CD4-positive, alpha-beta T cell treated with Interferon alpha-2 for 1 hour (primary cell): ENCODE data around the gene MRGPRD.

Experiments used
- DNase-seq, 2 donors: peaks; one replicate each; pipeline ENCODE4 v3.0.0-alpha.2; 2020 to 2022

MRGPRD gene, protein sequence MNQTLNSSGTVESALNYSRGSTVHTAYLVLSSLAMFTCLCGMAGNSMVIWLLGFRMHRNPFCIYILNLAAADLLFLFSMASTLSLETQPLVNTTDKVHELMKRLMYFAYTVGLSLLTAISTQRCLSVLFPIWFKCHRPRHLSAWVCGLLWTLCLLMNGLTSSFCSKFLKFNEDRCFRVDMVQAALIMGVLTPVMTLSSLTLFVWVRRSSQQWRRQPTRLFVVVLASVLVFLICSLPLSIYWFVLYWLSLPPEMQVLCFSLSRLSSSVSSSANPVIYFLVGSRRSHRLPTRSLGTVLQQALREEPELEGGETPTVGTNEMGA

DNA sequence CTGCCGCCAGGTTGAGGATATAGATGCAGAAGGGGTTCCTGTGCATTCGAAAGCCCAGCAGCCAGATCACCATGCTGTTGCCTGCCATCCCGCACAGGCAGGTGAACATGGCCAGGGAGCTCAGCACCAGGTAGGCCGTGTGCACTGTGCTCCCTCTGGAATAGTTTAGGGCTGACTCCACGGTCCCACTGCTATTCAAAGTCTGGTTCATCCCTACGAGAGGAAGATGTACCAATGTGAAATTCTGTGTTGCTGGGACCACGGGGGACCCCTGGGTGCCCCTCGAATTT lies at the start of gene MRGPRD:
TSS of gene MRGPRD (minus strand) at position 211 of the 290 bp plus-strand sequence. CDS start at position 211, 0 bp downstream.
- DNase-seq = no peak

GRCh38 chr11:69030301-69030700 lies 49.5 kb upstream of the MRGPRD start:
- no peak for DNase-seq

DNA sequence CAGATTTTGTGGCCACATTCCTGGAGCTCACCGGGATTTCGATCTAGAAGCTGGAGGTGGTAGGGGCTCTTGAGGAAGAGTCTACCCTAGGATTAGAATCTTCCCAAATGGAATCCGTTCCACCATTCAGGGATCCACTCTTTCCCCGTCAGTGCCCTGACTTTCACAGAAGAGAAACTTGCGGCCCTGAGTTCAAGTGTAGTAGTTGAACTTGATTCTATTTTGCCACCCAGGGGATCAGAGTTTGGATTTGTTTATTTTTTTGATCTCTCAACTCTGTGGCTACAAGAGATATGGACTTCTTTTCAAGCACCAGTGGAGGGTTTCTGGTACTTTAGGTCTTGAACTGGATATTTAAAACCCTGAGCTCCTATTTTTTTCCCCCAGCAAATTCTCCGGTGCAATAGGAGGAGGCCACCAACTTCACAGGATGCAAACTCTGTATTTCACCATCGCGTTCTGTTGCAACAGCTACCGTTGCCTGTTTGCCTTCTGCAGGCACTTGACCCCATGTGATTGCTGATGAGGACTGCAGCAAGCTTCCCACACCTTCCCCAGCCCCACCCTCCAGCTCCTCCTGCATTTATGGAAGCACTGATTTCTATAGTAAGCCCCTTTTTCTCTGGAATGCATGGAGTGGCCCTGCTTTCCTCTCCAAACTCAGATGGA lies 47.1 kb upstream of the MRGPRD start:
- no peak for DNase-seq

- DNase-seq = no peak
These were observed 43.7 kb upstream of the MRGPRD start for GRCh38 chr11:69024509-69024908.

DNA sequence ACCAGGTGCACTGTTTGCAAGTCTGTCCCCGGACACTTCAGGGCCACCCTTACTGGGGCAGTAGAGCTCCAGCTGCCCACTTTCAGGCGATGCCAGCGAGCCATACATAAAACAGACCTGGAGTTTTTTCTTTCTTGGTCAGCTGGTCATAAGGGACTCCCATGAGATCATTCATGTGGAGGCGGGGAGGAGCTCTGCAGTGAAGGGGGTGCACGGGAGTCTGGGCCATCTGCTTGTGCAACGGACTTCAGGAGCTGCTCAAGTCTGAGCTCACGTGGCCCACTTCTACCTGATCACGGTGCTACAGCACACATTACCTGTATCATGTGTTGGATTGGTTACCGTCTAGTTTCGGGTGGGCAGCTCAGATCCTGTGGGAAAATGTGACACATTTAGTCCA lies 41.5 kb upstream of the MRGPRD start:
- DNase-seq = no peak

GRCh38 chr11:69018924-69019323 lies 38.1 kb upstream of the MRGPRD start:
- no peak for DNase-seq

GRCh38 chr11:69017951-69018350 lies 37.2 kb upstream of the MRGPRD start:
- DNase-seq = no peak

DNA sequence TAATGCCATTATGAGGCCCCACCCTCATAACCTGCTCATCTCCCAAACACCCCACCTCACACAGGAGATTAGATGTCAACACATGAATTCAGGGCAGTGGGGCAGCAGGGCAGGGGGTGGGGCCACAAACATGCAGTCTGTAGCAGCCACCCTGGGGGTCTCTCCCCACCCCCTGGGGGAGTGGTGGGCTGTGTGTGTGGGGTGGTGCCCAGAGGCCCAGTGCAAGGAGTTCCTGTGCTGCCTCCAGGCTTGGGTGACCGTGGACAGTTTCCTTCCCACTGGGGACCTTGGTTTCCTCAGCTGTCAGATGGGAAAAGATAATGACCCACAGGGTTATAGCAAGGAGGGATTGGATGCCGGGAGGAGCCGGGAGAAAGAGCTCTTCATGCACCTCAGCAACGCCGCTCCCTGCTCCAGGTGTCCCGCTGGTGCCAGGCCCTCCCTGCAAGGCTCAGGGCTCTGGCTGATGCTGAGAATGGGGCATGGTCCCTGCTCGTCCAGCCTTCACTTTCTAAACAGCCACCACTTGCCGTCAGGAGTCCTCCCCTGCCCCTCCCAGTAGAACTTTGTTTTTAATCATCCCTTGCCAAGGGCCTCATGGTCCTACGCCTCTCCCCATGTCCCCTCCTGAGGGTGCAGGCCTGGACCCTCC lies 34.2 kb upstream of the MRGPRD start:
- DNase-seq = no peak

GRCh38 chr11:69014084-69014851 lies 33.5 kb upstream of the MRGPRD start:
- no peak for DNase-seq

- no peak for DNase-seq
These were observed 32.5 kb upstream of the MRGPRD start, which contains the start of gene MRGPRF for GRCh38 chr11:69013009-69013951. TSS of gene MRGPRF (minus strand) at chr11:69013246. CDS start at chr11:69009901, 3,345 bp downstream.

DNA sequence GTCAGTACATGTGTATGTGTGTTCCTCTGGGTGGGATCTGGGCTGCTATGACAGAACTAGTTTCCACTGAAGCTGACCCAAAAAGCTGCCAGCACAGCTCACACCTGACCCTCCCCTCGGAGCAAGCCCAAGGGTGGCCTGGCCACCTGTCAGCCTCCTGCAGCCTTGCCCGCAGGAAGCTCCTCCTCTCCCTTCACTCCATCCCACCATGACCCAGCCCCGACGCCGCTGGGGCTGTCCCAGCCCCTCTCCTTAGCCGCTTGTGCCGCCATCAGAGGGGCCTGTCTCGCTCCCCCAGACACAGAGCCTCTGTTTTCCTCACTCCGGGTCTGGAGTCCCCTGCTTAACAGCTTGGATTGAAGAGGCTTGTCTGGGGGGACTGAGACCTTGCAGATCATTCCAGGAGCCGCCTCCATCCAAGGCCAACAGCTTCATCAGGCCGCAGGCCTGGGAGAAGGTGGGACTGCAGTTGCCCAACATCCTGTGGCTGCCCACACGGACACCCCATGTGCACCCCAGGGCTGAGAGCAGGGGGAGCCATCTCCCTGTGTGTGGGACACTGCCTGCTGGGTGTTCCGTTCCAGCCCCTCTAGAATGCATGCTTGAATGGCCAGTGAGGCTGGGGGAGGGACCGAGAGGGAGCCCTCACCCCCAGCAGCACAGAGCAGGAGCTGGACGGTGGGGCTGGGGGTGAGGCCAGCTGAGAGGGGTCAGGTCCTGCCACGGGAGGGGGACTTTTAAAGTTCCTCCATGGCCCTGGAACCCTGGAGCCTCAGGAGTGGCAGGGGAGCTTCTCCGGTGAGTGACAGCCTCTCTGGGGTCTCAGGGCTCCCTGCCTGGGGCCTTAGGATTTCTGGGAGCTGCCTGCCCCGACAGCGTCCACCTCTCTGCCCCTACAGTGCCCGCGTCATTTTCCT lies 31.6 kb upstream of the MRGPRD start:
- DNase-seq = no peak

DNA sequence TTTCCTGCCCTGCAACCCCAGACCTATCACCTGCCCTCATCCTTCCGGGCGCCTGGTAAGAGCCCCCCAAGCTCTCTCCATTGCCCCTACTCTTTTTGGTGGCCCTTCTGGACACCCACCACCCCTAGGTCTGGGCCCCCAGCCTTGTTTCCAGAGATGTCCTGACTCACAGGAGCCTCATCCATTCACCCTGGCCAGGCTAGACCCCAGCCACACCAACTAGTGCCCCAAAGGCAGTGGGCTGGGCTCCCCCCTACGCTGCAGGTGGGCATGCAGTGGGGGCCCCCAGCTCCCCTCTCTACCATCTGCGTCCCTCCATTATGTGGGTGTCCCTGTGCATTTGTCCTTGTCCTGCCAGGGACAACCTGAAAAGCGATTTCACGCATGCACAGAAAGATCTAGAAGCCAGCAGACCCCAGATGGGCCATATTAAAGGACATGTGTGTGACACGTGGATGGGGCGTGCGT lies 30.9 kb upstream of the MRGPRD start:
- DNase-seq = no peak

- DNase-seq = peak; percentile 10 to 22
These were observed 30.3 kb upstream of the MRGPRD start for GRCh38 chr11:69010964-69011623.

GRCh38 chr11:69010361-69010891 lies 29.6 kb upstream of the MRGPRD start:
- no peak for DNase-seq

- no peak for DNase-seq
These were observed 28.8 kb upstream of the MRGPRD start for GRCh38 chr11:69009441-69010211.

GRCh38 chr11:69008737-69009440 lies 28.1 kb upstream of the MRGPRD start:
- no peak for DNase-seq

DNA sequence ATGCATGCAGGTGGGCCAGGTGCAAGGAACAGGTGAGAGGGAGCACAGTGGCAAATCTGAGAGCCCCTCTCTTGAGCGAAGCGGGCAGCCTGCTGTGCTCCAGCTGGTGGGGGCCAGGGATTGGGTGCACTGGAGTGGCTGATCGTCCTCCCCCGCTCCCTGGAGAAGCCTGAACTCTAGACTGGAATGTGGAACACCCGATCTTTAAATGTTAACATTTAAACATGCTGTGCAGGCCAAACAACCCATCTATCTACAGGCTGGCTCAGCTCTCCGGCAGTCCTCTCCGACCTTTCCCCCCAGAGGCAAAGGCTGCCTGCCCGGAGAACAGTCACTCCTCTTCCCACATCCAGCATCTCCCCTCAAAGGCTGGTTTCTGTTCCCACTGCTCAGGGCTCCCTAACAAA lies 27.2 kb upstream of the MRGPRD start:
- DNase-seq = no peak

GRCh38 chr11:69006816-69007215 lies 26.0 kb upstream of the MRGPRD start:
- no peak for DNase-seq
